HG03095 (cell line): ENCODE measurements around the gene STRADB.
"Not testable (repeated sequence)": the region's sequence is repeated elsewhere in the genome, so short reads cannot be mapped to it uniquely, and the experiment has no call there.

Experiments used
- ATAC-seq: cut with Tn5 transposase; IDR thresholded peaks from one replicate; pipeline ENCODE4 v1.9.1; 2021; ENCODE audit warnings: moderate library complexity; ENCODE audit not compliant: unreplicated experiment

STRADB gene

GRCh38 chr2:201465524-201465971 lies 14.0 kb downstream of the STRADB start:
- ATAC-seq, result no peak

DNA sequence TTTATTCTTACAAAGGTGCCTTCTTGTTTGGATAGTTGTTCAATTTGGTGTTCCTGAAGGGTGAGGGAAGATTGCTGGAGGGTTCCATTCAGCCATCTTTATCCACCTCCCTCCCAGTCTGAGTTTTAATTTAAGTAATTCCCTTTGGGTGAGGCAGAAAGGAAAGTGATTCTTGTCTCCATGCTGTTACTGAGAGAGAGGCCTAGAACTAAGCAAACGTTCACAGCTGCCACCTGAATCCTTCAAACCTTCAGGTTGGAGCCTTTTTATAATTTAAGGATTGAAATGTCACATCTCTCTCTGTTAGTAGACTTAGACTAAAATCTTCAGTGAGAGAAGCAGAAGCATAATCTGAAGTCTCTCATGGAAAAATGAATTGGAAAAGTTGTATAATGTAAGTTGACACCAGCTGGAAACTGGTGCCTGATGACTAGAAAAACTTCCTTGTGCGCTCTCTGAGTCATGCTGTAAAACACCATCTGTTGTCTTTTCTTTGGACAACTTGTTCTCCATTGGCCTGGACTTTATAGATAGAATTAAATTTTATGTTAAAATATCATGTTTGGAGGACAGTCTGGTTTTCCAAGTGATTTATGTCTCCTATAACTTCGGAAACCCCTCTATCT lies 14.6 kb downstream of the STRADB start:
- ATAC-seq, result no peak

GRCh38 chr2:201467666-201468065 lies 16.1 kb downstream of the STRADB start:
- ATAC-seq, result no peak

DNA sequence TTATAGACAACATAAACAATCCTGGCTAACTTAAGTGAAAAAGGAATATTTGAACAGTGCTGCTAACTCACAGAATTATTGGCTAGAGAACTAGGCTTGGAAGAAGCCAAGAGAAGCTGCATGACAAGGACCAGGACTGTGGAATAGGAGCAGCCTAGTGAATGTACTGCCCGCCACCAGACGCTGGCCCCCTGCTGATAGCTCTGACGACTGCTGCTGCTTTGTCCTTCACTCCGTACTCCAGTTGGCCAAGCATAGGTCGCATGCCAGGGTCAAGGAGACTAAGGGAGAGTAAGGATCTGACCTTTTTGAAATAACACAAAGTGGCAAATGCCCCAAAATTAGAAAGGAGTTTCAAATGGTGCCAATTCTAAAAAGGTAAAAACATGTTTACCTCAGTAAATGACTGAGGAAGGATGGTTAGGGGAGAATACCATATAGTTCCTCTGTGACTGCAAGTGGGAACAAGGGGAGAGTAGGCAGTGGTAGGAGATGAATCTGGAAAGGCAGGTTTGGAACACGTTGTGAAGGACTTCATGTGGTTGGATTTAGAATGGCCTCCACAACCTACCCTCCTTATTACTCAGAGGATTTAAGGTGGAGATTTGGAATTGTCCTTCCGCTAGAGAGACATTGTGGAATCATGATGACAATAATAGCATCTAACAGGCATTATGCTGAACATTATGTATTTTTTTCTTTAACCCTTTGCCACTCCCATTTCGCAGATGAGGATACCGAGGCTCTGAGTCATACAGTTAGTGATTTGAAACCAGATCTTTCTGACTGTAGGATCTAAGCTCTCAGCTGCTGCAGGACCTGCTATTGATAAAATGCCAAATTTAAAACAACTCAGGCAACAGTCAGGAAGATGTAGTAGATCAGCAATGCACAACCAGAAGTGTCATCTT lies 19.5 kb downstream of the STRADB start:
- ATAC-seq, result no peak

GRCh38 chr2:201471732-201472393 lies 20.3 kb downstream of the STRADB start:
- no peak for ATAC-seq

GRCh38 chr2:201472411-201472810 lies 20.9 kb downstream of the STRADB start:
- ATAC-seq, result no peak

DNA sequence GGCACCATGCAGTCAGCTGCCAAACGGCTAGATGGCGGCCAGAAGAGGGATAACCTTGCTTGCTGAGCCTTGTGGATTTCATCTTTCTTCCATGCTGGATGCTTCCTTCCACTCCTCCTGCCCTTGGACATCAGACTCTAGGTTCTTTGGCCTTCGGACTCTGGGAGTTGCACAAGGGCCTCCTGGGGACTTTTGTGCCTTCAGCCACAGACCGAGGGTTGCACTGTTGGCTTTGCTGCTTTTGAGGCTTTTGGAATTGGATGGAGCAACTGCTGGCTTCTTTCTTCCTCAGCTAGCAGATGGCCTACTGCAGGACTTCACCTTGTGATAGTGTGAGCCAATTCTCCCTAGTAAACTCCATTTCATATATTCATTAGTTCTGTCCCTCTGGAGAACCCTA lies 31.0 kb downstream of the STRADB start:
- no peak for ATAC-seq

DNA sequence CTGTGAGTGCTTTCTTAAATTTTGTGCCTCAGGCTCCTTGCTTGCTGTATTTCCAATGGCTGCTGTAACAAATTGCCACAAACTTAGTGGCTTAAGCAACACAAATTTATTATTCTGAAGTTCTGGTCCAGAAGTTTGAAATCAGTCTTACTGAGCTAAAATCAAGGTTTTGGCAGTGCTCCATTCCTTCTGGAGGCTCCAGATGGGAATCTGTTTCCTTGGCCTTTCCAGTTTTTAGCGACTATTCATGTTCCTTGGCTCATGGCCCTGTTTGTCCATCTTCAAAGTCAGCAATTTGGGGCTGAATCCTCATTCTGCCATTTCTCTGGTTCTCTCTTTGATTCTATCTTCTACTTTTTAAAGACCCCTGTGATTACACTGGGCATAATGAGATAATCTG lies 31.8 kb downstream of the STRADB start:
- no peak for ATAC-seq

DNA sequence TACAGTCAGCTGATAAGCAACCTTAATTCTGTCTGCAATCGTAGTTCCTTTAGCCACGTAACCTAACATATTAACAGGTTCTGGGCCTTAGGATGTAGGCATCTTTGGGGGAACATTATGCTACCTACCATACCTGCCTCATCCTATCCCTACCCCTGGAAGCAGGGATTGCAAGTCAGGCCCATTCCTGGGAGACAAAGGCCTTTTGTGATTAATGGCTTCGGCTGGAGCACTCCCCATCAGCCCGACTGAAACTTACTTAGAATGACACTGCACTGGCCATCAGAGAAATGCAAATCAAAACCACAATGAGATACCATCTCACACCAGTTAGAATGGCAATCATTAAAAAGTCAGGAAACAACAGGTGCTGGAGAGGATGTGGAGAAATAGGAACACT lies 32.2 kb downstream of the STRADB start:
- not testable (repeated sequence) for ATAC-seq

DNA sequence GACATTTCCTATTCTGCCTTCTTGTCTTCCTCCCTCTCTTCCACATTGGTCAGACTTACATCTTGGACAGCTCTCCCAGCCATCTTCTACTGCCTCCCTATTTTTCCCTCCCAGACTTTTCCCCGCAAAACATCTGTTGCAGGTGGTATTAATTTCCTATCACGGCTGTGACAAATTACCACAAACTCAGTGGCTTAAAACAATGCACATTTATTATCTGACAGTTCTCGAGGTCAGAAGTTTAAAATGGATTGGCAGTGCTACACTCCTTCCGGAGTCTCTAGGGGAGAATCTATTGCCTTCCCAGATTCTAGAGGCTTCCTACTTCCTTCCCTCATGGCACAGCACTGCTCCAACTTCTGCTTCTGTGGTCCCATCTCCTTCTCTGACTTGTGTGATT lies 33.3 kb downstream of the STRADB start:
- no peak for ATAC-seq

DNA sequence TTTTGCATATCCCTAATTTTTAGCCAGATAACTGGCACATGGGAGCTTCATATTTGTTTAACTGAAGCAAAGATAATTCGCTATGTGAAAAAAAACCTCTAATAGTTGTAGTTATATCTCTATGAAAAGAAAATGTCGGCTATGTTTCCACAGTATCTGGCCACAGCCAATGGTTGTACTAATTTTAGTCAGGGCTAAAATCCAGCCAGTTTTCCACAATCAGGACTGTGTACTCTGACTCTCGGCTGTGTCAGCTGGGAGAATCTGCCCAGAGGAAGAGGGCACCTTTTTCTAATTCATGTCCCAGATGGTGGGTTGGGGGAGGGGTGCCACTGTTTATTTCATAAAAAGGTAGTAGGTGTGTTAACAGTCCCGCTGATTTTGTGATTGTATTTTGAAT lies 38.8 kb downstream of the STRADB start:
- ATAC-seq, result no peak

GRCh38 chr2:201496785-201497184 lies 45.2 kb downstream of the STRADB start:
- ATAC-seq, result no peak

GRCh38 chr2:201500534-201500933 lies 49.0 kb downstream of the STRADB start:
- no peak for ATAC-seq

- no peak for ATAC-seq
These were observed 51.2 kb downstream of the STRADB start for GRCh38 chr2:201502713-201503112.

- ATAC-seq, result no peak
These were observed 56.2 kb downstream of the STRADB start for GRCh38 chr2:201507725-201508124.

- no peak for ATAC-seq
These were observed 61.7 kb downstream of the STRADB start for GRCh38 chr2:201513271-201513670.

- ATAC-seq, result no peak
These were observed 64.2 kb downstream of the STRADB start for GRCh38 chr2:201515573-201516246.

GRCh38 chr2:201517094-201517493 lies 65.6 kb downstream of the STRADB start:
- ATAC-seq, result no peak

GRCh38 chr2:201520201-201520600 lies 68.7 kb downstream of the STRADB start:
- no peak for ATAC-seq

GRCh38 chr2:201522965-201523364 lies 71.4 kb downstream of the STRADB start:
- no peak for ATAC-seq

- ATAC-seq, result no peak
These were observed 72.0 kb downstream of the STRADB start for GRCh38 chr2:201523506-201523905.
